SU-DHL-6 (cell line): ENCODE results near the gene HSP90AB1.

Experiments
- CTCF ChIP-seq: fragments of 200-600 bp; sonication (generic); IDR thresholded peaks from one replicate; pipeline ENCODE4 v1.5.1; 2017; ENCODE audit warnings: antibody characterized with exemption, mild to moderate bottlenecking, low read length, moderate library complexity; ENCODE audit not compliant: insufficient read depth, poor library complexity, severe bottlenecking
- EZH2phosphoT487 ChIP-seq: fragments of 200-600 bp; sonication (generic), shearing (Covaris generic); conservative IDR thresholded peaks from 2 replicates; pipeline ENCODE4 v1.6.1; 2018; ENCODE audit warnings: mild to moderate bottlenecking, antibody characterized with exemption, low read length, moderate library complexity, mixed read lengths

DNA sequence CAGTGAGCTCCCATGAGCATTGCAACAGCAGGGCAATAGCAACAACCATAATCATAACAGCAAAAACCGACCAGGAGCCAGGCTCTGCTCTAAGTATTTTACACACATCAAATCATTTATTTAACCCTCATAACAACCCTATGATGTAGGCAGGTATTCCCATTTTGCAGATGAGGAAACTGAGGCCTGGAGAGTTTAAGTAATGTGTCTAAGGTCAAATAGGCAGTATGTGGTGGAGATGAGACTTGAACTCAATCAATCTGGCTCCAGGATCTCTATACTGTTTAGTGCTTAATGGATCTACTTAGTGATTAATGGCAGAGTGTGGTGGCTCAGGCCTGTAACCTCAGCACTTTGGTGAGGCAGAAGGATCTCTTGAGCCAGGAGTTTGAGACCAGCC lies 26.7 kb downstream of the HSP90AB1 start:
- TF ChIP-seq CTCF (no peak), EZH2phosphoT487 (no peak)
